ENCODE results near the gene CFHR5. TPM values are rescaled to one million over a fixed set of nuclear protein-coding genes. Genes with fewer than 3 reads are reported as not detected.
"Not testable (repeated sequence)": the region's sequence is repeated elsewhere in the genome, so short reads cannot be mapped to it uniquely, and the experiment has no call there.

The CFHR5 gene
- total RNA-seq (not detected), polyA plus RNA-seq (not detected)
- long read RNA-seq, donor 1 = 0 reads
- long read RNA-seq, donor 2 = 0 reads

DNA sequence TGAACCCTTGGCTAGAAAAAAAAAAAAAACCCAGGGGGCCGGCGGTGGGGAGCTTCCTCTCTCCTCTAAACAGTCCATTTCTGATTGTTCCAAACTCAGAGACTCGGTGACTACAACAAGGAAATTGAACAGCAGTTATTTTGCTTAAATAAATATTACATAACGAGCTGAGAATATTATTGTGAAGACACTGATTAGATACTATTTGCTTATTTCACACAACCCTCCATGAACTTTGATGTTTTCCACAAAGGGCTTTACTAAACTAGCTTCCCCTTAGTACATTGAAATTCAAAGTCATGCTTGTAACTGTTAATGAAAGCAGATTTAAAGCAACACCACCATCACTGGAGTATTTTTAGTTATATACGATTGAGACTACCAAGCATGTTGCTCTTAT lies at the start of gene CFHR5:
Gene CFHR5, plus strand, starts transcription at position 279 of the 400 bp plus-strand sequence. Its CDS starts 109 bp downstream, at position 388.
- H3K4me3 ChIP-seq = no peak within 1 kb of the TSS
- WGBS, 3 donors = 56 to 63% (median 61%) methylated on average over 5 of the region's 5 CpGs
- intact Hi-C loops (cut with DNase I) = no loop called here
- ATAC-seq (no peak), DNase-seq (no peak)
- no peaks in the 10 kb centered on the region for H3K9me3 ChIP-seq
- no peak within 1 kb of the TSS for H3K27ac ChIP-seq
- no peaks in the 10 kb centered on the region for H3K36me3 ChIP-seq (ENCODE audit: insufficient read depth in 1 of 2, low read depth in 1 of 2)
- TF ChIP-seq, protein P1, sequence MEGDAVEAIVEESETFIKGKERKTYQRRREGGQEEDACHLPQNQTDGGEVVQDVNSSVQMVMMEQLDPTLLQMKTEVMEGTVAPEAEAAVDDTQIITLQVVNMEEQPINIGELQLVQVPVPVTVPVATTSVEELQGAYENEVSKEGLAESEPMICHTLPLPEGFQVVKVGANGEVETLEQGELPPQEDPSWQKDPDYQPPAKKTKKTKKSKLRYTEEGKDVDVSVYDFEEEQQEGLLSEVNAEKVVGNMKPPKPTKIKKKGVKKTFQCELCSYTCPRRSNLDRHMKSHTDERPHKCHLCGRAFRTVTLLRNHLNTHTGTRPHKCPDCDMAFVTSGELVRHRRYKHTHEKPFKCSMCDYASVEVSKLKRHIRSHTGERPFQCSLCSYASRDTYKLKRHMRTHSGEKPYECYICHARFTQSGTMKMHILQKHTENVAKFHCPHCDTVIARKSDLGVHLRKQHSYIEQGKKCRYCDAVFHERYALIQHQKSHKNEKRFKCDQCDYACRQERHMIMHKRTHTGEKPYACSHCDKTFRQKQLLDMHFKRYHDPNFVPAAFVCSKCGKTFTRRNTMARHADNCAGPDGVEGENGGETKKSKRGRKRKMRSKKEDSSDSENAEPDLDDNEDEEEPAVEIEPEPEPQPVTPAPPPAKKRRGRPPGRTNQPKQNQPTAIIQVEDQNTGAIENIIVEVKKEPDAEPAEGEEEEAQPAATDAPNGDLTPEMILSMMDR (IDR thresholded peaks at IDR 0.05) = no peak
- H3K4me1 ChIP-seq = no peaks in the 10 kb centered on the region
- H3K27me3 ChIP-seq (ENCODE audit: insufficient read depth in 3 of 3, low read length in 2 of 3) = no peaks in the 10 kb centered on the region

DNA sequence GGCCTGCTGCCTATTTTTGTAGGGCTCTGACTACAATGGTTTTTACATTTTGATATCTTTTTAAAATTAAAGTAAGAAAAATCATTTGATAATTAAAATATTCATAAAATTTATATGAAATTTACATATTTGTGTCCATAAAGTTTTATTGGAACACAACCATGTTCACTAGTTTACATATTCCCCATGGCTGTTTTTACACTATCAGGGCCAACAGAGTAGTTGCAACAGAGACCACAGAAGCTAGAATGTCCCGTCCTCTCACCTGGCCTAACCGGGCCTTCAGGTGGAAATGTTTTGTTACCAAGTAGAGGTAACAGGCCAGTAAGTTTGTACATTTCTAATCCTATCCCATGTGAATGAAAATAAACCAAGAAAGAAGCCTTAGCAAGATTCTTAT lies 44.5 kb upstream of the CFHR5 start:
- H3K27ac ChIP-seq; H3K27me3 ChIP-seq (ENCODE audit: insufficient read depth in 3 of 3, low read length in 2 of 3); H3K4me1 ChIP-seq; H3K36me3 ChIP-seq (ENCODE audit: insufficient read depth in 1 of 2, low read depth in 1 of 2); H3K9me3 ChIP-seq; H3K4me3 ChIP-seq; intact Hi-C loops (cut with DNase I); DNase-seq; ATAC-seq: not testable (repeated sequence)
- 89 to 94% (median 91%) methylated on average over 2 of the region's 2 CpGs for WGBS, 3 donors

DNA sequence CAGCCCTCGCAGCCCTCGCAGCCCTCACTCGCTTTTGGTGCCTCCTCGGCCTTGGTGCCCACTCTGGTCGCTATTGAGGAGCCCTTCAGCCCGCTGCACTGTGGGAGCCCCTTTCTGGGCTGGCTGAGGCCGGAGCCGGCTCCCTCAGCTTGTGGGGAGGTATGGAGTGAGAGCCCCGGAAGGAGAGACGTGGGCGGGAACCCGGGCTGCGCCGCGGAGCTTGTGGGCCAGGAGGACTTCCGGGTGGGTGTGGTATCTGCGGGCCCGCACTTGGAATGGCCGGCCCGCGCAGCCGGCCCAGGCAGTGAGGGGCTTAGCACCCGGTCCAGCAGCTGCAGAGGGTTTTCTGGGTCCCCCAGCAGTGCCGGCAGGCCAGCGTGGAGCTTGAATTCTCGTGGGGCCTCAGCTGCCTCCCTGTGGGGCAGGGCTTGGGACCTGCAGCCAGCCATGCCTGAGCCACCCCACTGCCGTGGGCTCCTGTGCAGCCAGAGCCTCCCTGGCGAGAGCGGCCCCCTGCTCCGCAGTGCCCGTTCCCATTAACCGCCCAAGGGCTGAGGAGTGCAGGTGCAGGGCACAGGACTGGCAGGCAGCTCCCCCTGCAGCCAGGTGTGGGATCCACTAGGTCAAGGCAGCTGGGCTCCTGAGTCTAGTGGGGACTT lies 43.7 kb upstream of the CFHR5 start:
- Histone ChIP-seq H3K9me3 (no peaks in the 10 kb centered on the region), H3K4me1 (no peaks in the 10 kb centered on the region), H3K27me3 (ENCODE audit: insufficient read depth in 3 of 3, low read length in 2 of 3) (no peaks in the 10 kb centered on the region), H3K27ac (no peak overlapping the region), H3K36me3 (ENCODE audit: insufficient read depth in 1 of 2, low read depth in 1 of 2) (no peaks in the 10 kb centered on the region), H3K4me3 (no peak overlapping the region)
- TF ChIP-seq, protein P1 (IDR thresholded peaks at IDR 0.05) = no peak
- DNase-seq (peak in 1 of 2 donors; percentile 38), ATAC-seq (no peak)
- intact Hi-C loops (cut with DNase I) = no loop called here
- WGBS, 3 donors = 92 to 93% (median 92%) methylated on average over 30 to 32 of the region's 32 CpGs

DNA sequence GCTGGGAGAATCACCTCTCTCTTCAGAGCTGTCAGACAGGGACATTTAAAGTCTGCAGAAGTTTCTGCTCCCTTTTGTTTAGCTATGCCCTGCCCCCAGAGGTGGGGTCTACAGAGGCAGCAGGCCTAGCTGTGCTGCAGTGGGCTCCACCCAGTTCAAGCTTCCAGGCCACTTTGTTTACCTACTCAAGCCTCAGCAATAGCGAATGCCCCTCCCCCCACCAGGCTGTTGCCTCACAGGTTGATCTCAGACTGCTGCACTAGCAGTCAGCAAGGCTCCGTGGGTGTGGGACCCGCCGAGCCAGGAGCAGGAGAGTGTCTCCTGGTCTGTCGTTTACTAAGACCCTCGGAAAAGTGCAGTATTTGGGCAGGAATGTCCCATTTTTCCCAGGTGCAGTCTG lies 35.9 kb upstream of the CFHR5 start:
- H3K4me3 ChIP-seq; intact Hi-C loops (cut with DNase I); H3K27me3 ChIP-seq (ENCODE audit: insufficient read depth in 3 of 3, low read length in 2 of 3); H3K4me1 ChIP-seq; ATAC-seq; DNase-seq; H3K9me3 ChIP-seq; H3K27ac ChIP-seq; H3K36me3 ChIP-seq (ENCODE audit: insufficient read depth in 1 of 2, low read depth in 1 of 2): not testable (repeated sequence)
- 74 to 79% (median 79%) methylated on average over 6 of the region's 6 CpGs for WGBS, 3 donors

DNA sequence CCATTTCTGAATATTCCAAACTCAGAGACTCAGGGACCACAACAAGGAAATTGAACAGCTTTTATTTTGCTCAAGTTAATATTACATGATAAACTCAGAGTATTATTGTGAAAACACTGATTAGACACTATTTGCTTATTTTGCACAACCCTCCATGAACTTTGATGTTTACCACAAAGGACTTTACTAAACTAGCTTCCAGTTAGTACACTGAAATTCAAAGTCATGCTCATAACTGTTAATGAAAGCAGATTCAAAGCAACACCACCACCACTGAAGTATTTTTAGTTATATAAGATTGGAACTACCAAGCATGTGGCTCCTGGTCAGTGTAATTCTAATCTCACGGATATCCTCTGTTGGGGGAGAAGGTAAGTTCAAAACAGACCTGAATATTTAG lies 33.8 kb upstream of the CFHR5 start, which contains the start of gene CFHR2:
Gene CFHR2, plus strand, starts transcription at position 171 of the 400 bp plus-strand sequence. Its CDS starts 143 bp downstream, at position 314.
- H3K9me3 ChIP-seq; H3K4me3 ChIP-seq; H3K4me1 ChIP-seq; H3K27ac ChIP-seq; ATAC-seq; H3K27me3 ChIP-seq (ENCODE audit: insufficient read depth in 3 of 3, low read length in 2 of 3); H3K36me3 ChIP-seq (ENCODE audit: insufficient read depth in 1 of 2, low read depth in 1 of 2); DNase-seq; intact Hi-C loops (cut with DNase I): not testable (repeated sequence)
- WGBS, 3 donors = no CpG with 5 or more reads among the region's 1 CpG

DNA sequence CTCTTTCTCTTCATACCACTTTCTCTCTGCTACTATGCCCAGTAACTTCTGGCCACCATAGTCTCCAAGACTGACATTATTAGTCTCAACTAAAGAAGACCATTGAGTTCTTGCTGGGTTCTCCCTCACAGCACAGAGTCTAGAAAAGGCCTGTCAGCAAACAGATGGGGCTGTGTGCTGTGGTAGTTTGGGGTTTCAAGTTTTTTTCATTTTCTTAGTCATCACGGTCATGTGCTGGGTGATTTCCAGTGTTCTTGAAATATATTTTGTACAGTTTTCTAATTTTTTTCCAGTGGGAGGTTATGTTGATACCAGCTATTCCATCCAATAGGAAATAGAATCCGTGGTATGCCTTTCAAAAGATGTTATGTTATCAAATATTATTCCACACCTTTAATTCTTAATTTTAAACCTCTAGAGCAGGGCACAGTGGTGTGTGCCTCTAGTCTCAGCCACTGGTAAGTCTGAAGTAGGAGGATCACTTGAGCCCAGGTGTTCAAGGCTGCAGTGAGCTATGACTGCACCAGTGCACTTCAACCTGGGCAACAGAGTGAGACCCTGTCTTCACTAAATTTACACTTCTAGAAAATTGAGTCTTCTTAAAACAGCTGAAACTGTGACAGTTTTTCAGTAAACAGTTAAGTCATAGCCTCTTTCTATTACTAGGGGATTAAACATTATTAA lies 25.5 kb upstream of the CFHR5 start:
- no peak for DNase-seq
- Histone ChIP-seq H3K4me1 (no peaks in the 10 kb centered on the region), H3K27ac (no peak overlapping the region), H3K27me3 (ENCODE audit: insufficient read depth in 3 of 3, low read length in 2 of 3) (no peaks in the 10 kb centered on the region), H3K9me3 (no peaks in the 10 kb centered on the region), H3K4me3 (no peak overlapping the region), H3K36me3 (ENCODE audit: insufficient read depth in 1 of 2, low read depth in 1 of 2) (no peaks in the 10 kb centered on the region)
- 59 to 68% (median 64%) methylated on average over 2 of the region's 2 CpGs for WGBS, 3 donors
- intact Hi-C loops (cut with DNase I) = no loop called here
- ATAC-seq = no peak
- TF ChIP-seq, protein P1 (IDR thresholded peaks at IDR 0.05) = no peak
